Right lobe of liver (tissue), 6 donors: ENCODE results near the gene FOXK2. TPM values are rescaled to one million over a fixed set of nuclear protein-coding genes. Genes with fewer than 3 reads are reported as not detected.
"Not testable (repeated sequence)": the region's sequence is repeated elsewhere in the genome, so short reads cannot be mapped to it uniquely, and the experiment has no call there.

Experiments used
- ATAC-seq, 4 donors: fragments of 200-7000 bp; cut with Tn5 transposase; one replicate each; pipeline ENCODE4 v1.9.1; 2020; ENCODE audit warnings: mild to moderate bottlenecking in 4 of 4, moderate library complexity in 4 of 4
- DNase-seq, 3 donors: peaks; one replicate each; pipeline ENCODE4 v3.0.0-alpha.2; 2020
- H3K27ac ChIP-seq, 3 donors: fragments of 200-600 bp; one replicate each; pipeline ENCODE4 v1.8.0; 2022
- H3K27me3 ChIP-seq, 2 donors: fragments of 200-600 bp; one replicate each; pipeline ENCODE4 v1.8.0; 2022
- H3K36me3 ChIP-seq, 4 donors: fragments of 200-600 bp; sonication (generic) in 1 of 4; one replicate each; pipeline versions ENCODE4 v1.5.1 to v1.8.0; 2017 to 2022; ENCODE audit warnings: control low read depth in 1 of 4
- H3K4me1 ChIP-seq, 4 donors: fragments of 200-600 bp; sonication (generic) in 1 of 4; one replicate each; pipeline versions ENCODE4 v1.5.1 to v1.8.0; 2017 to 2022; ENCODE audit warnings: control low read depth in 1 of 4
- H3K4me3 ChIP-seq, 3 donors: fragments of 200-600 bp; one replicate each; pipeline ENCODE4 v1.8.0; 2022
- H3K9me3 ChIP-seq, 4 donors: fragments of 200-600 bp; sonication (generic) in 1 of 4; one replicate each; pipeline versions ENCODE4 v1.5.1 to v1.8.0; 2017 to 2022; ENCODE audit warnings: control low read depth in 1 of 4
- CTCF ChIP-seq, 4 donors: fragments of 200-600 bp in 3 of 4; fragments of 450-650 bp in 1 of 4; IDR thresholded peaks; one replicate each; pipeline versions ENCODE4 v1.5.1 to v1.8.0; 2016 to 2022; ENCODE audit warnings: antibody characterized with exemption in 4 of 4, mild to moderate bottlenecking in 2 of 4
- POLR2A ChIP-seq: fragments of 450-650 bp; IDR thresholded peaks from one replicate; pipeline ENCODE4 v1.6.1; 2017; ENCODE audit warnings: antibody characterized with exemption, mild to moderate bottlenecking
- WGBS: methylation state at CpG from one replicate; pipeline ENCODE4 v1.1.6; 2018; ENCODE audit warnings: low coverage, low lambda C conversion rate; ENCODE audit not compliant: insufficient coverage; ENCODE audit errors: missing lambda C conversion rate; 5-methylcytosine and 5-hydroxymethylcytosine counted together
- intact Hi-C, 2 donors: fragments of 100-400 bp; cut with DNase I; formaldehyde crosslinking; loops; one replicate each; pipeline versions ENCODE4 v1.11.2 to v1.14.1; 2022
- total RNA-seq, 6 experiments: library from RNA; depleted of rRNA in 2 of 6; stranded (reverse); fragments of >200 nt in 2 of 6; fragmentation: NEBNext Ultra II Directional in 3 of 6; extraction: Animal tissue kit (Norgen Biotek cat#: 25700) in 3 of 6; gene quantifications; one replicate each; pipeline versions ENCODE4 v1.1.0 to v1.2.4, GENCODE V29; 2016 to 2023
- donor health status: DM: no; HTN: yes; CAD: no.
- donor health status: DM: no; HTN: no; CAD: no.
- donor health status: DM: no; HTN: no; CAD: no.
- donor health status: DM: no; HTN: yes; CAD: no.
- donor health status: DM: no; HTN: yes; CAD: no.

FOXK2 gene
- total RNA-seq, 6 experiments from 2014 or later, result 14.1 to 20.5 (median 16.1) TPM

GRCh38 chr17:82503728-82504308 lies 15.7 kb upstream of the FOXK2 start:
- WGBS, result 63% methylated on average over 4 of the region's 21 CpGs
- intact Hi-C loops, result no loop called here
- Histone ChIP-seq H3K4me3 (no peak overlapping the region), H3K36me3 (no peaks in the 10 kb centered on the region), H3K27ac (no peak overlapping the region), H3K4me1 (peaks cover 0 to 17% (median 4%) of the 10 kb centered on the region in 4 donors), H3K27me3 (no peaks in the 10 kb centered on the region), H3K9me3 (no peaks in the 10 kb centered on the region)
- TF ChIP-seq CTCF (IDR thresholded peaks at IDR 0.05), result no peak
- TF ChIP-seq POLR2A, result no peak
- no peak for DNase-seq
- ATAC-seq, result no peak

- ATAC-seq, result no peak
- intact Hi-C loops, result no loop called here
- TF ChIP-seq POLR2A (no peak), CTCF (IDR thresholded peaks at IDR 0.05) (no peak)
- peaks cover 0 to 17% (median 4%) of the 10 kb centered on the region in 4 donors for H3K4me1 ChIP-seq
- H3K9me3 ChIP-seq, result no peaks in the 10 kb centered on the region
- 97% methylated on average over 4 of the region's 6 CpGs for WGBS
- no peaks in the 10 kb centered on the region for H3K36me3 ChIP-seq
- DNase-seq, result no peak
- no peaks in the 10 kb centered on the region for H3K27me3 ChIP-seq
- no peak overlapping the region for H3K27ac ChIP-seq
- H3K4me3 ChIP-seq, result no peak overlapping the region
Measured at GRCh38 chr17:82505296-82505695, 14.2 kb upstream of the FOXK2 start.

- H3K4me3 ChIP-seq, ATAC-seq, intact Hi-C loops, H3K27me3 ChIP-seq, H3K36me3 ChIP-seq, H3K9me3 ChIP-seq, DNase-seq: not testable (repeated sequence)
- H3K4me1 ChIP-seq, result peaks cover 0 to 17% (median 4%) of the 10 kb centered on the region in 4 donors
- H3K27ac ChIP-seq, result peak overlapping the region in 1 of 3 donors; percentile 83
- WGBS, result 68% methylated on average over 3 of the region's 7 CpGs
Measured at GRCh38 chr17:82506402-82506801, 13.1 kb upstream of the FOXK2 start.

GRCh38 chr17:82507631-82508175 lies 11.8 kb upstream of the FOXK2 start:
- intact Hi-C loops, result no loop called here
- TF ChIP-seq POLR2A (no peak), CTCF (IDR thresholded peaks at IDR 0.05) (no peak)
- no peaks in the 10 kb centered on the region for H3K36me3 ChIP-seq
- peak; percentile 62 to 88 (median 83) for DNase-seq
- H3K9me3 ChIP-seq, result no peaks in the 10 kb centered on the region
- ATAC-seq, result peak; percentile 90 to 94 (median 92)
- no peak overlapping the region for H3K4me3 ChIP-seq
- H3K27ac ChIP-seq, result peak overlapping the region; percentile 9 to 88 (median 83)
- H3K4me1 ChIP-seq, result peaks cover 0 to 9% (median 4%) of the 10 kb centered on the region in 4 donors
- WGBS, result 50% methylated on average over 7 of the region's 7 CpGs
- no peaks in the 10 kb centered on the region for H3K27me3 ChIP-seq

GRCh38 chr17:82511642-82512041 lies 7.9 kb upstream of the FOXK2 start:
- H3K9me3 ChIP-seq, DNase-seq, ATAC-seq, H3K27ac ChIP-seq, H3K4me3 ChIP-seq, H3K36me3 ChIP-seq, H3K4me1 ChIP-seq, intact Hi-C loops, H3K27me3 ChIP-seq: not testable (repeated sequence)
- WGBS, result 84% methylated on average over 5 of the region's 5 CpGs

- intact Hi-C loops, H3K4me3 ChIP-seq, DNase-seq, H3K9me3 ChIP-seq, H3K27me3 ChIP-seq, H3K4me1 ChIP-seq, H3K36me3 ChIP-seq, ATAC-seq, H3K27ac ChIP-seq: not testable (repeated sequence)
- 97% methylated on average over 5 of the region's 10 CpGs for WGBS
Measured at GRCh38 chr17:82513864-82514263, 5.7 kb upstream of the FOXK2 start.
